HG02759 (cell line): ENCODE measurements around the gene ETFB.

Experiments
- ATAC-seq: cut with Tn5 transposase; IDR thresholded peaks from one replicate; pipeline ENCODE4 v1.9.1; 2021; ENCODE audit warnings: mild to moderate bottlenecking, moderate library complexity; ENCODE audit not compliant: unreplicated experiment

Gene ETFB

DNA sequence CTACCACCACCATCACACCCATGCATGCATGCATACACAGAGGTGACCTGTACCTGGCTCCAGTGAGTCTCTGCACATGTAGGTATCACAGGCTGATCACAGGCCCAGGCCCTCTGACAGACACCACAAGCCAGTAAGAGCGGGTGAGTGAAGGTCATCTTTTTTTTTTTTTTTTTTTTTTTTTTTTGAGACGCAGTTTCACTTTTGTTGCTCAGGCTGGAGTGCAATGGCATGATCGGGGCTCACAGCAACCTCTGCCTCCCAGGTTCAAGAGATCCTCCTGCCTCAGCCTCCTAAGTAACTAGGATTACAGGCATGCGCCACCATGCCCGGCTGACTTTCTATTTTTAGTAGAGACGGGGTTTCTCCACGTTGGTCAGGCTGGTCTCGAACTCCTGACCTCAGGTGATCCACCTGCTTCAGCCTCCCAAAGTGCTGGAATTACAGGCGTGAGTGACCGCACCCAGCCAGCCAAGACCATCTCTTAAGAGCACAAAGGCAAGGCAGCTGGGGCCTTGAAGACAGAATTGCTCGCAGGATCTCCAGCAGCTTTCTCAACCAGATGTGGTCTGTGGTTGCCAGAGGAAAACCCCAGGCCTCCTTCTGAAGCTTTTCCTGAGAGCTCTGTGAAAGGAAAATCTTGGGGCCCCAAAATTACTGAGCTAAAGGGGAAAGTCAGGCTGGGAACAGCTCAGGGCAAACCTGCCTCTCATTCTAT lies 9.5 kb upstream of the ETFB start:
- no peak for ATAC-seq

DNA sequence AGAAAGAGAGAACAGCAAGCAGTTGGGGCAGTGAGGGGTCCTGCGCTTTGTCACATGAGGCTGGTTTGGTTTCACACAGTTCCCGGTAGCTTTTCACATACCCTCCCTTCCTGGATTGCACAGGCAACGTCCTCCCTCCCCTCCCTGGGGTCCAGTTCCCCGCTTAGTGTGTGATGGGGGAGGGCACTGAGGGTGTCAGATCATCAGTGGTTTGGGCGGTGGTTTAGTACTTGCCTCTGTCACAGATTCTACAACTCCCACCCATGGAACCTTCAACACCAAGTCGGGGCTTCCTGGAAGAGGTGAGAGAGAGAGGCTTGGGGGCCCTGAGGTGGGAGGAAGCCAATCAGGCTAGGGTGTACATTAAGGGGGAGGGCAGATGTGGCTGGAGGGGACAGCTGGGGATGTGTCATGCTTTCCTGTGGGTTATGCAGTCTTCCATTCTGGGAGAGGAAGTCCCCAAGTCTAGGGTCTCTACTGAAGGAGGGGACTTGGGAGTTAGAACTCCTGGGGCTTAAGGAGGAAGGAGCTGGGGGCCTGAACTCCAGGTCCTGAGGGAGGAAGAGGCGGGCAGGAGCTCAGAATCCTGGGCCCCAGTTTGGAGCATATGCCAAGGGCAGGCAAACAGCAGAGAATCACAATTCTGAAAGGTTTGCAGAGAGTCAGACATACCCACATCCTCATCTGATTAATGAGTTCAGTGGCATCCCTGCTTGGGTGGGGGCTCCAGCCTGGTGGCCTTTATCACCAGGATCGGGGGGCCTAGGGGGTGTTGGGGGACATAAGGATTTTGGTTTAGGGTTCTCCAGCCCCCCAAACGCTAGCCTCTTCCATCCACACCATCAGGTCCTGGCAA lies 6.7 kb upstream of the ETFB start, which contains the start of gene NKG7:
NKG7 (minus strand) TSS at position 6 of the 856 bp plus-strand sequence. CDS start 119 bp downstream, outside the sequence.
- ATAC-seq, result no peak

DNA sequence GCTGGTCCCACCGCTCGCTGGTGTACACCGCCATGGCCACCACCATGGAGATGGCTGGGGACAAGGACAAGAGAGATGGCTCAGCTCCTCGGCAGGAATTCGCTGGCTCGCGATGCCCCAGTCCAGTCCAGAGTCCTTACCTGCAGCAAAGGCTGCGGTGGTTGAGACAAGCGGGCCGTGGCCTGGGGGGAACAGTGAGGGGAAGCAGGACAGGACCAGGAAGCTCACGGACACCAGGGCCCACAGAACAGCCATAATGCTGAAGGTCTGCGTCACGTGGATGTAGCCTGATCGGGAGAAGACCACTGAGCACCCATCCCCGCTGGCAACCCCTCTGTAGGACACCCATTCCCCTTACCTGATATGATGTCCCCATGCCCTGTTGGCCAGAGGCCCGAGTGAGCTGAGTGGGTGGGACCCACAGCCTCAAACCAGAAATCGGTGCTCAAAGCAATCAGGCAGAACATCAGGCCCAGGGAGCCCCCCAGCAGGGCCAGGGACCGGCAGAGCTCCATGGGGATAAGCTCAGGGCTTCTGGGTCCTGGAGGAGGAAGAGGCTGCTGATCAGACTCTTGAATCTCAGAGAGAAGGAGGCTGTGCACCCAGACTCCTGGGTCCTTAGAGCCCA lies 5.9 kb upstream of the ETFB start:
- no peak for ATAC-seq

DNA sequence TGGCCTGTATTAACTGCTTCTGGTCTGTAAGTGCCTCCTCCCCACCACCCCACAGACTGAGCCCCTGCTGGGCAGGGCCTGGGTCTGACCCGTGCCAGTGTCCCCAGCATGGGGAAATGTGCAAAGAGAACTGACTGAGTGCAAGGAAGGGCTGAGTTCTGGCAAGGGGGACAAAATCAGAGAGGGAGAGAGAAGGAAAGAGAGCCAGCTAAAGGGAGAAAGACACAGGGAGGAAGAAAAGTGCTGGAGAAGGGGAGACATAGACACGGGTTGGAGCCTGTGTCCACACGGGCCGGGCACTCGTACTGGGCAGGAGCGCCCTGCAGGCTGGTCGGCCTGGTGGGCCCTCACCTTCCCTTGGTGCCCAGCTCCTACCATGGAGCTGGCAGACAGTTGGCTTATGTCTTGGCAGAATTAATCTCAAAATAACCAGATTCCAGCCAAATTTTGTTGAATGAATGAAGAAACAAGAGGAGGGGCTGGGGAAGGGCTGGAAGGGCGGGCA lies 5.0 kb upstream of the ETFB start:
- no peak for ATAC-seq

DNA sequence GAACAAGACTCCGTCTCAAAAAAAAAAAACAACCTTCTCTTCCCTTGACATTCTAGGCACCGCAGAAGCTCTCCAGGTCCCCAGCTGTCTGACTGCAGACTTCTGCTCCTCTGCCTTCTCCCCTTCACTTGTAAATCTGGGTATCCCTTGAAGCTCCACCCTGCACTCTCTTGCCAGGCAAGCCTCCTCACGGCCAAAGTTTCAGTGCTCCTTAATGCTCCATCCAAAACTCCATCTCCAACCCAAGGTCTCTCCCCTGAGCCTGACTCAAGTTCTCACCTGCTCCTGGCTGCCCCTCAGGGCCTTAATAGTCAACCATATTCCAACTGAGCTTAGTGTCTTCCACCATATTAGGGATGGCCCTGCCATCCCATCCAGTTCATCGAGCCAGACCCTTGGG lies 4.0 kb upstream of the ETFB start:
- ATAC-seq, result no peak

DNA sequence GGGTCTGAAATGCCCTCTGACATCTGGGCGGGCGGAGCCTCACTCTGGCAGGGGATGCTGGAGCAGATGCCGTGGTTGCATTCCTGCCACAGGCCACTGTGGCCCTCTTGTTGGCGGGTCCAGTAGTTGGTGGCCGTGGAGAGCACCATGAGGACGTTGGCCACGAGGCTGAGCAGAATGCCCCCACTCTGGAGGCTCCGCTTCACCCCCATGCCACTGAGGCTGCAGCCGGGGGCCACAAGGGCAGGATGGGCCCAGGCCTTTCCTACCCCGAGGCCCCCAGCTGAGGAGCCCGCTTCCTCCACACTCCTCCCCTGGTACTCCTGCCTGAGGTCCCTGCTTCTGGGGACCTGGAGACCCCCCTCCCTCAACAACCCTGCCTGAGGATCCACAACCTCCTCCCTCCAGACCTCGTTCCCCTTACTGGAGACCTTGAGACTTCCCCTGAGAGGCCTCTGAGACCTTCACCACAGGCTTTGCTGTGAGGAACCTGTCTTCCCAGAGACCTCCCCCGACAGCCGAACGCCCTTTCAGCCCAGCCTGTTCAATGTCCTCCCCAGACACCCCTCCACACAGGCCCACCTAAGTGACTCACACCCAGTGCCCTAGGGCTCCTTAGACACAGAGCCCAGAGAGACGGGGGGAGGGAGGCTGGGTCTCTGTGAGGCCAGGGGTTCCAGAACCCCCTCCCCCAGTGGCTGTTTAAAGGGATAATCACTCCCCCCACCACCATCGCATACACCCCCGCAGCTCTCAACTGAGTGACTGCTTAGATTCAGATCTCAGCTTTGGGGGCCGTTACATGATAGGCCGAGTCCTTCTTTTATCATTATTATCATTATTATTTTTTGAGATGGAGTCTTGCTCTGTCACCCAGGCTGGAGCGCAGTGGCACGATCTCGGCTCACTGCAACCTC lies 2.4 kb upstream of the ETFB start, which contains the start of gene CLDND2:
CLDND2 (minus strand) TSS at position 638 of the 917 bp plus-strand sequence; CDS start at position 212, 426 bp downstream.
- no peak for ATAC-seq

DNA sequence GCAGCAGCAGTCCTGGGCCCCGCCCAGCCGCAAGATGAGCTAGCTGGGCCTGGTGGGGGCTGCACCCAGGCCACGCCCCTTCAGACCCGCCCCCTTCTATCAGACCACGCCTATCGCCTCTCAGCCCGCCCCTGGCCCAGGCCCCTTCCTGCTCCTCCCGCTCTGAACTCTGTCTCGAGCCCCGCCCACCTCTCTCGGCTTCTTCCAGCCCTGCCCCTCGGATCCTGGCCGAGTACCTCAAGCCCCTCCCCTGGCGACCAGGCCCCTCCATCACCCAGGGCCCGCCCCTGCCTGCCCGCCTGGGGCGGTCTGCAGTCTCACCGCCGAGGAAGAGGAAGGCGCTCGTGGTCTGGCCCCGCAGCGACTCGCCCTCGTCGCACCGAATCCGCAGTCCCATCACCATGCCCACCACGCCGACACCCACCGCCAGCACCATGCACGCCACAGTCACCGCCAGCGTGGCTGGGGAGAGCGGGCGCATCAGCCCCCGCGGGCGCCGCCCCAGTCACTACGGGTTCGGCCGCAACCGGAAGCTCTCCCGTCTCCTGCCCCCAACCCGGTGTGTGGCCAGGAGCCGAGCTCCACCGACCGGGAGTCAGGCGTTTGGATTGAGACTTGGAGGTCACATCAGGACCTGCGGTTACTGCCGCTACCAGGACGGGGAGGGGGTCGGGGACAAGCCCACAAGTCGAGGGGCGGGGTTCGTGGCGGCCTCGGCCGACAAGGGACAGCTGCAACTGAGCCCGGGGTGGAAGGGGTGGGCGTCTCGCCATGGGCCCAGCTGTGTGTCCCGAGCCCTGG lies 1.6 kb upstream of the ETFB start:
- peak; percentile 79 for ATAC-seq

DNA sequence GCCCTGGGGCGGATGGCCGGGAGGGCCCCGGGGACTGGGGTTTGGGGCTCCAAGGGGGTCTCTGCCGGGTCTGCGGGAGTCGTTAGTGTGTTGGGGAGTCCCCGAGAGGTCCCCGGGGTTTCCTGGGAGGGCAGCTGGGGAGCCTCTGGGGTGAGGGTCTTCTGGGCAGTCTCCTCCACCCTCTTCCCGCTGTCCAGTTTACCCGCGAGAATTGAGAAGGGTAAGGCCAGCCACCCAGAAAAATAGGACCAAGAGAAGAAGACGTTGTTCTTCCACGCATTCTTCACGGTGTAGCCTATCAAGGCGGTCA lies 1.0 kb upstream of the ETFB start:
- peak; percentile 4 for ATAC-seq

DNA sequence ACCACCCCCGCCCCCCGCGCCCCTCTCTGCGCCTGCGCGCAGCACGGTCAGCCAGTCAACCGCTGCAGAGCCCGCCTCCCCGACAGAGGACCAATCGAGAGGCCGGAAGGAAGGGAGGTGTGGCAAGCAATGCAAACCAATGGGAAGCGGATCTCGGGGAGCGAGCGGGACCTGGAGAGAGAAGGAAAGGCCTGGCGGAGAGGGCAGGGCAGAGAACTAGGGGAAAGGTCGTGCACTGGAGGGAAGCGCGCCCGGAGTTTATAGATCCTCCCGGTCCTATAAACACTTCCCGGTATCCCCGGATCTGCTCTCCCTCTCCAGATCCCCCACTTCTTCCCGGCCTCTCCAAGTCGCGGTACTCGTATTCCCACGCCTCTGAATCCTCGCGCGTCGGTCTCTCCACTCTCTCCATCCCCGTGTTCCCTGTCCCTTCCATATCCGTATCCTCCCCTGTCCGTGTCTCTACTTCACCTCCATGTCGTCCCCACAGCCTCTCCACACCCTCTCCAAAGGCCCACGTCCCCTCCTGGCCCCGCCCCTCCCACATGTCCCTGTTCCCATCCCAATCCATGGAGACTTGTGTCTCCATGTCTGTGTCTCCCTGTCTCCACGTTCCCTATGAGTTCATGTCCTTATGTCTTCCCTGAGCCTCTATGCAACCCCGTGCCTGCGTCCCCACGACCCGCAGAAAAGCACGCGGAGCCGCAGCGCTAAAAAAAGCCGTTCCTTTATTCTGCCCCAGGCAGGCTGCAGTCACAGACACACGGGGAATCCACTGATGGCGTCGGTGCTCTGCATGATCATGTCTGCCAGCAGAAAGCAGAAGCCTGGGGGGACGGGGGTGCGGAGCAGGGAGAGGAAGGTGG lies 434 bp upstream of the ETFB start:
- peak; percentile 46 for ATAC-seq

DNA sequence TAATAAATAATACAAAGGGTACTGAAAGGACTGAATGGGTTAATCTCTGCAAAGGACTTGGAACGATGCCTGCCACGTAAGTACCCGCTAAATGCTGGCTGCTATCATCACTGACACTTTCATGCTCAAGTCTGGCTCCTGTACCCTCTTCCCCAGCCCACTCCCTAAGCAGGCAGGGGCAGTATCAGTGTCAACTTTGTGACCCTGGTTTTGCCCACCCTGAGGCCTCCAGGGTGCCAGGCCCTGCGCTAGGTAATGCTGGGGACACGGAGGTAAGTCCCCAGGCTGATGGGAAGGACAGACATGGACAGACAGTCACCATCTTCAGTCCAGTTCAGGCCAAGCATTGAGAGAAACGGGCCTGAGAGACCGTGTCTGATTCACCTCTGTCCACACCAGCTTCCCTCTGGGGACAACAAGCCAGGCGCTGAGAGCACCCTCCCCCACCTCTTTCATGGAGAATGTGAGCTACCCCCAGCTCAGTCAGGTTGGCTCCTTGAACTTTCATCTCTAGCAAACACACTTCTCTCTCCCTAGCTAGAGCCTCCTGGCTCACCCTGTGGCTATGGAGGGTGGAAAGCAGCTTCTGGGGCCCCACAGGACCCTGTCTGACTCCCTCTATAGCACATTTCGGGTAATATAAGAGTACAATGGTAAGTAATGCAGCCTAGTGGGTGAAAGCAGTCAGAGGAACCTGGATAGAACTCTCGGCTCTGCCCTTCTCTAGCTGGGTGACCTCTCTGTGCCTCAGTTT lies 800 bp downstream of the ETFB start:
- no peak for ATAC-seq

DNA sequence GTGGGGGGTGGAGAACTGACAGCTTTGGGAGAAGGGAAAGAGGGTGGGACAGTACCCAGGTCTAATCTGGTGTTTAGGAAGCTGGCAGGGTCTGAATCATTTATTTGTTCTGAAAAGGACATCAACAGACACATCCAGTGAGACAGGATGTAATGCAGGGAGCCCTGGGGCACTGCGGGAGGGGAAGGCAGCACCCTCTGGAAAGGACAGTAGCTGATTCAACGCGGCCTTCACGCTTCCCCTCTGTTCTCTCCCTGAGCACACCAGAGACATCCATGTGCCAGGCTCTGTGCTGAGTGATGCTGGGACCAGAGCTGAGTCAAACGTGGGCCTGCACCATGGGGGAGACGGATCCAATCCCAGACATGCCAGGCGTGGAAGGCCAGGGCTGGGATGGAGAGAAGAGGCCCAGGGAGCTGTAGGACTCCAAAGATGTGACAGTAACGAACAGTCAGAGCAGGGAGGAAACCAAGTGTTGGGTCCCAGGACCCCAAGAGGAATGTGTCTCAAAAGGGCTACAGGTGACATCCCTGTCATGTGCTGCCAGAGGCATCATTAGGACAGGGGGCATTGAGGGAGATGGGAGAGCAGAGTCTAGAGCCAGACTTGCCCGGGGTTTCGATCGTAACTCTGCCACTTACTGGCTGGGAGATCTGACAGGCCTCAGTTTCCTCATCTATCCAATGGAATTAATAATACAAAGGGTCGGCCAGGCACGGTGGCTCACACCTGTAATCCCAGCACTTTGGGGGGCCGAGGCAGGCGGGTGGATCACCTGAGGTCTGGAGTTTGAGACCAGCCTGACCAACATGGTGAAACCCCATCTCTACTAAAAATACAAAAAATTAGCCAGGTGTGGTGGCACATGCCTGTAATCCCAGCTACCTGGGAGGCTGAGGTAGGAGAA lies 1.7 kb downstream of the ETFB start:
- ATAC-seq, result no peak

DNA sequence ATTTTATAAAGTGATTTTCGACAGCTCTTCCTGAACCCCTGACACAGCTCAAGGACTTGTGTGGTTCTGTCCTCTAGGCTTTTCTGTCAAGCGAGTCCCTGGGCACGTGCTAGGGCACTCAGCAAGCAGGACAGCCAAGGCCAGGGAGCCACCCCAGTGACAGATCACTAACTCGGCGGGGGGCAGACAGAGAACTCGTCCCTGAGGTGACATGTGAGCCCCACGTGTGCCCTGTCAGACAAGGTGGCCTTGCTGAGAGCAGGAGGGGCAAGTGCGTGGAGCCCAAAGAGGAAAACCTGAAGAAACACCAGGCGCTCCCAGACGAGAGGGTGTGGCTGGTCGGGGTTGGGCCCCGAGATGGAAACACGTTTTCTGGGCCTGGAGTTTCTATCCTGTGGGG lies 4.9 kb downstream of the ETFB start:
- ATAC-seq, result no peak

DNA sequence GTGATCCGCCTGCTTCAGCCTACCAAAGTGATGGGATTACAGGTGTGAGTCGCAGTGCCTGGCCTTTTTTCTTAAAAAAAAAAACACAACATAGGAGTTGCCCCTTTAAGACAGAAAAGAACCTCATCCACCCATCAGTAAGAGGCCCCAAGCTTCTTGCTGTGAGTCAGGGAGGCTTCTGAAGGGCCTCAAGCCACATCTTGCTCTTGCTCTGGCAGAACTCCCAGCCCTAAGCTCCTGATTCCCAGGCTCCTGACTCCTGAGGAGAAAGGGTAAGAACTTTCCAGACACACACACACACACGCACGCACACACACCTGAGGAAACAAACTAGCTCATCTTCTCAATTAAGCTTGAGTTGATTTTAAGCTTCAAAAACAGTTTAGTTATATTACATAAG lies 6.9 kb downstream of the ETFB start:
- ATAC-seq, result no peak

DNA sequence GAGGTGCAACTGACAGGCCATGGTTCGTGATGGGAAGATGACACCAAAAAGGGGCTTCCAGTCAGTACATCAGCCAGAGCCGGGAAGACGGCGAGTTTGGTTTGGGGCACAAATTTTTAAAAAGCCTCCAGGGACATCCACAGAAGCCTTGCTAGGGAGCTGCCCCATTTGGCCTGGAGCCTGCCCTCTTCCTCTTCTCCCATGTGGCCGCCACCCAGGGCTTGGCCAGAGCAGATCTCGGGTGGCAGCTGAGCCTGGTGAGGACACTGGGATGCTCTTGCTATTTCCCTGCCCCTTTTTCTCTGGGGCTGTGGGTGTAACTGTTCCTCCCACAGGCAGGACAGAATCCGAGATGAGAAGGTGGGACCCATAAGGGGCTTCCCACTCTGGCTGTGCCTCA lies 8.2 kb downstream of the ETFB start:
- no peak for ATAC-seq

DNA sequence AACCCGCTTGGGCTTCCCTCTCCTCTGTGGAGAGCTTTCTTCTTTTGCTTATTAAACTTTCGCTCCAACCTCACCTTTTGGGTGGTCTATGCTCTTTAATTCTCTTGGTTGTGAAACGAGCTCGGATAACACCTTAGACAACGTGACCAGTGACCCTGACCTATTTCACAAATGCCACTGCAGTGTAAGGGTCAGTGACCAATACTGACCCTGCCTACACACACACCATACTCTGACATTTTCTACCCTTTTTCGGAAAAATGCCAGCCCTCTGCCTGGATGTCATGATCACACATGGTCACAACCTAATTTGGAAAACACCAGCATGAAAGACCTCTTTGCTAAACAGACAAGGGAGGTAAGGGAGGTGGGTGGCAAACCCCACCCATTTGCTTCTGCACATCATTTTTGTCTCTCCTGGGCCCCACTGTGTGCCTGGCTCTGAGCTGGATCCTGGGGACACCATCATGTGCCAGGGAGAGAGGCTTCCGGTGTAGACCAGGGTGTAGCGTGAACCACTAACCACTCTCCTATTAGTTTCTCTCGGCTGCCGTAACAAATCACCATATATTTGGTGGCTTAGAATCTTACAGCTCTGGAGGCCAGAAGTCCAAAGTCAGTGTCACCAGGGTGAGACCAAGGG lies 9.9 kb downstream of the ETFB start:
- no peak for ATAC-seq

DNA sequence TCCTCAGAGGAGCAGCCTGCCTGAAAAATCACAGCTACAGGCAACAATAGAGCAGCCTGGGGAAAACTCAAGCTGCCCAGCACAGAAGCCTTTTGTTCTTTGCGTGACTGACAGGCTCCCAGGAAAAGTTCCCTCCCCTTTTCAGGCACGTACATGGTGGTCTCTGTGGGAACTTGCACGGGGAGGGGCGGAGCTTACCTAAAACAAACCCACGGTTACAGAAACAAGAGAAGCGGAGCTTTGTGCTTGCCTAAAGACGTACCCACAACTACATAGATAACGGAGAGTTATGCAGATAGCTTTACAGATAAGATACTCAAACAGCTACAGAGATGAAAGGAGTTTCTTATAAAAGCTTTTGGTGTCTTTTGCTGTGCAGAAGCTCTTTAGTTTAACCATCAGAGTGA lies 11.4 kb downstream of the ETFB start:
- ATAC-seq, result no peak
